ENCODE measurements around the gene PTPRG.

Gene PTPRG

GRCh38 chr3:62159056-62159708, 597.8 kb downstream of the PTPRG start:
- no peak for DNase-seq (ENCODE audit: low read depth)

- no peak for DNase-seq (ENCODE audit: low read depth)
Measured at GRCh38 chr3:62159709-62160092, 598.3 kb downstream of the PTPRG start.

GRCh38 chr3:62161371-62161770, 600.0 kb downstream of the PTPRG start:
- DNase-seq (ENCODE audit: low read depth) = no peak

GRCh38 chr3:62164196-62164595, 602.8 kb downstream of the PTPRG start:
- DNase-seq (ENCODE audit: low read depth) = no peak

GRCh38 chr3:62164746-62165145, 603.4 kb downstream of the PTPRG start:
- DNase-seq (ENCODE audit: low read depth) = no peak

- DNase-seq (ENCODE audit: low read depth) = no peak
Measured at GRCh38 chr3:62167566-62168262, 606.3 kb downstream of the PTPRG start.

- no peak for DNase-seq (ENCODE audit: low read depth)
Measured at GRCh38 chr3:62168356-62168755, 607.0 kb downstream of the PTPRG start.

GRCh38 chr3:62169906-62170660, 608.7 kb downstream of the PTPRG start:
- DNase-seq (ENCODE audit: low read depth) = no peak

GRCh38 chr3:62171789-62172188, 610.4 kb downstream of the PTPRG start:
- no peak for DNase-seq (ENCODE audit: low read depth)

GRCh38 chr3:62172199-62172598, 610.8 kb downstream of the PTPRG start:
- no peak for DNase-seq (ENCODE audit: low read depth)

- no peak for DNase-seq (ENCODE audit: low read depth)
Measured at GRCh38 chr3:62173939-62174515, 612.7 kb downstream of the PTPRG start.

- no peak for DNase-seq (ENCODE audit: low read depth)
Measured at GRCh38 chr3:62175161-62175560, 613.8 kb downstream of the PTPRG start.

- DNase-seq (ENCODE audit: low read depth) = no peak
Measured at GRCh38 chr3:62178032-62178431, 616.7 kb downstream of the PTPRG start.

- no peak for DNase-seq (ENCODE audit: low read depth)
Measured at GRCh38 chr3:62178739-62179600, 617.6 kb downstream of the PTPRG start.

GRCh38 chr3:62180514-62180913, 619.1 kb downstream of the PTPRG start:
- no peak for DNase-seq (ENCODE audit: low read depth)

- DNase-seq (ENCODE audit: low read depth) = no peak
Measured at GRCh38 chr3:62183087-62183486, 621.7 kb downstream of the PTPRG start.

- DNase-seq (ENCODE audit: low read depth) = no peak
Measured at GRCh38 chr3:62183969-62184368, 622.6 kb downstream of the PTPRG start.

- DNase-seq (ENCODE audit: low read depth) = no peak
Measured at GRCh38 chr3:62184559-62184958, 623.2 kb downstream of the PTPRG start.

- no peak for DNase-seq (ENCODE audit: low read depth)
Measured at GRCh38 chr3:62187022-62187431, 625.7 kb downstream of the PTPRG start.

- DNase-seq (ENCODE audit: low read depth) = peak; percentile 24
Measured at GRCh38 chr3:62188681-62189375, 627.5 kb downstream of the PTPRG start.

GRCh38 chr3:62189376-62189698, 628.0 kb downstream of the PTPRG start:
- no peak for DNase-seq (ENCODE audit: low read depth)
